HepG2 (cell line): Measurements from ENCODE around the gene SRF. TPM values are rescaled to one million over a fixed set of nuclear protein-coding genes. Genes with fewer than 3 reads are reported as not detected.

Experiments
- CAMTA2 ChIP-seq: sonication (generic); formaldehyde crosslinking; IDR thresholded peaks from 2 replicates; pipeline ENCODE4 v1.4.0; 2020; ENCODE audit warnings: mild to moderate bottlenecking, missing genetic modification reagents, borderline replicate concordance
- GLMP ChIP-seq: sonication (generic); formaldehyde crosslinking; IDR thresholded peaks from 2 replicates; pipeline ENCODE4 v1.9.0; 2021; ENCODE audit warnings: missing genetic modification reagents, mild to moderate bottlenecking, borderline replicate concordance
- GZF1 ChIP-seq: sonication (generic); formaldehyde crosslinking; IDR thresholded peaks from 2 replicates; pipeline ENCODE4 v1.5.1; 2020; ENCODE audit warnings: mild to moderate bottlenecking, missing genetic modification reagents
- HOXA5 ChIP-seq: sonication (generic); formaldehyde crosslinking; IDR thresholded peaks from 2 replicates; pipeline ENCODE4 v1.4.0; 2020; ENCODE audit warnings: missing genetic modification reagents
- KMT2B ChIP-seq: IDR thresholded peaks from 2 replicates; pipeline ENCODE4 v1.6.1; 2016; ENCODE audit warnings: missing genetic modification reagents, missing compliant biosample characterization
- MXD1 ChIP-seq: sonication (generic); formaldehyde crosslinking; IDR thresholded peaks from 2 replicates; pipeline ENCODE4 v1.4.0; 2020; ENCODE audit warnings: mild to moderate bottlenecking, missing genetic modification reagents
- PAXIP1 ChIP-seq: sonication (generic); formaldehyde crosslinking; conservative IDR thresholded peaks from 2 replicates; pipeline ENCODE4 v1.4.0; 2020; ENCODE audit warnings: mild to moderate bottlenecking, missing genetic modification reagents, moderate library complexity
- PBX2 ChIP-seq: IDR thresholded peaks from 2 replicates; pipeline ENCODE4 v1.6.1; 2016; ENCODE audit warnings: control low read depth
- SNAPC5 ChIP-seq: sonication (generic); formaldehyde crosslinking; IDR thresholded peaks from 2 replicates; pipeline ENCODE4 v1.8.1; 2023; ENCODE audit warnings: mild to moderate bottlenecking, missing genetic modification reagents, borderline replicate concordance
- THAP9 ChIP-seq: sonication (generic); formaldehyde crosslinking; IDR thresholded peaks from 2 replicates; pipeline ENCODE4; 2020; ENCODE audit warnings: missing genetic modification reagents, mild to moderate bottlenecking, borderline replicate concordance
- ZC3H4 ChIP-seq: sonication (generic); formaldehyde crosslinking; IDR thresholded peaks from 2 replicates; pipeline ENCODE4 v1.4.0; 2020; ENCODE audit warnings: missing genetic modification reagents, borderline replicate concordance
- ZNF101 ChIP-seq: sonication (generic); formaldehyde crosslinking; IDR thresholded peaks from 2 replicates; pipeline ENCODE4 v1.4.0; 2020; ENCODE audit warnings: mild to moderate bottlenecking, low read depth, missing genetic modification reagents, borderline replicate concordance
- ZNF224 ChIP-seq: sonication (generic); formaldehyde crosslinking; IDR thresholded peaks from 2 replicates; pipeline ENCODE4 v1.5.0; 2020; ENCODE audit warnings: mild to moderate bottlenecking, missing genetic modification reagents
- ZNF501 ChIP-seq: sonication (generic); formaldehyde crosslinking; IDR thresholded peaks from 2 replicates; pipeline ENCODE4 v1.5.1; 2020; ENCODE audit warnings: mild to moderate bottlenecking, moderate library complexity, missing genetic modification reagents
- ZNF563 ChIP-seq: sonication (generic); formaldehyde crosslinking; IDR thresholded peaks from 2 replicates; pipeline ENCODE4 v1.8.0; 2022; ENCODE audit warnings: mild to moderate bottlenecking, moderate library complexity, missing genetic modification reagents
- ZNF768 ChIP-seq: sonication (generic); formaldehyde crosslinking; IDR thresholded peaks from 2 replicates; pipeline ENCODE4 v1.4.0; 2020; ENCODE audit warnings: missing genetic modification reagents
- ZNF775 ChIP-seq: sonication (generic); formaldehyde crosslinking; IDR thresholded peaks from 2 replicates; pipeline ENCODE4 v1.4.0; 2020; ENCODE audit warnings: missing genetic modification reagents, mild to moderate bottlenecking, moderate library complexity, borderline replicate concordance
- polyA plus RNA-seq, 8 experiments: library from polyadenylated mRNA; depleted of rRNA in 3 of 8; stranded (reverse) in 7 of 8; unstranded in 1 of 8; fragments of >200 nt; fragmentation: Illumina TruSeq in 4 of 8; extraction: Trizol in 4 of 8; gene quantifications; 2 replicates each; pipeline versions ENCODE4 v1.2.1 to v1.2.3, GENCODE V29; 2011 to 2016; ENCODE audit warnings: low read depth in 4 of 8, missing spikeins in 1 of 8, mixed read lengths in 1 of 8; ENCODE audit not compliant: insufficient read depth in 1 of 8
- total RNA-seq, 5 experiments: library from RNA; depleted of rRNA; stranded (reverse); fragments of >200 nt; fragmentation: Illumina TruSeq; extraction: Trizol; gene quantifications; 2 replicates each; pipeline ENCODE4 v1.2.3, GENCODE V29; 2016; ENCODE audit warnings: low read depth in 1 of 5

Gene SRF
- total and polyA plus RNA-seq, 2 of the 13 experiments (the other 11 are each of a cell fraction or from before 2014, with no cell fraction given), result 25.5 to 44.1 TPM

GRCh38 chr6:43172104-43173007 lies 1.3 kb downstream of the SRF start (continued):
- TF ChIP-seq ZNF775 (CRISPR knock-in tag), result no peak
- TF ChIP-seq GZF1 (CRISPR knock-in tag), result 0 out of 2 replicates have a peak, but pooled peaks have one; percentile 12
- no peak for TF ChIP-seq HOXA5
- TF ChIP-seq KMT2B (CRISPR knock-in tag), result peak; percentile 54; the same call in 1 of the 2 replicates
- TF ChIP-seq GLMP (CRISPR knock-in tag), result no peak
- no peak for TF ChIP-seq PAXIP1 (CRISPR knock-in tag)
- TF ChIP-seq MXD1 (CRISPR knock-in tag), result no peak; the same call in 1 of the 2 replicates
- peak; percentile 56; the same call in 1 of the 2 replicates for TF ChIP-seq THAP9 (CRISPR knock-in tag)
- TF ChIP-seq PBX2 (CRISPR knock-in tag), result no peak
- no peak for TF ChIP-seq ZC3H4 (CRISPR knock-in tag)
- TF ChIP-seq ZNF563 (CRISPR knock-in tag), result no peak
- TF ChIP-seq SNAPC5 (CRISPR knock-in tag), result peak; percentile 68; the same call in 1 of the 2 replicates
- TF ChIP-seq ZNF224 (CRISPR knock-in tag), result no peak
- TF ChIP-seq CAMTA2 (CRISPR knock-in tag), result no peak
- TF ChIP-seq ZNF101, result no peak
- TF ChIP-seq ZNF501 (CRISPR knock-in tag), result peak; percentile 40; the same call in 1 of the 2 replicates
- TF ChIP-seq ZNF768 (CRISPR knock-in tag), result 0 out of 2 replicates have a peak, but pooled peaks have one; percentile 33
